SK-N-DZ (cell line): ENCODE data around the gene HSPA1L. TPM values are rescaled to one million over a fixed set of nuclear protein-coding genes. Genes with fewer than 3 reads are reported as not detected.
"Not testable (repeated sequence)": the region's sequence is repeated elsewhere in the genome, so short reads cannot be mapped to it uniquely, and the experiment has no call there.

ENCODE experiments used
- DNase-seq: peaks from one replicate; pipeline ENCODE4 v3.0.0-alpha.2; 2015; ENCODE audit warnings: low spot score
- polyA plus RNA-seq, 2 experiments: library from polyadenylated mRNA; depleted of rRNA; stranded (reverse); fragments of >200 nt; gene quantifications; 2 replicates each; pipeline ENCODE4 v1.2.3, GENCODE V29; 2014

HSPA1L gene
- 0.24 and 0.27 TPM in 2 replicates for polyA plus RNA-seq (2014; cell fraction: cytosol; rRNA removed)
- 0.10 and 0.12 TPM in 2 replicates for polyA plus RNA-seq (2014; cell fraction: nucleus; rRNA removed)

- DNase-seq = no peak
Measured at GRCh38 chr6:31815025-31815838, at the start of gene HSPA1L, which contains the start of gene HSPA1A. Gene HSPA1L (minus strand): TSS chr6:31815283. CDS start chr6:31811972, 3,311 bp downstream. Gene HSPA1A (plus strand): TSS chr6:31815543. CDS start chr6:31815757, 214 bp downstream.

- DNase-seq = no peak
Measured at GRCh38 chr6:31864818-31865204, 49.7 kb upstream of the HSPA1L start.

GRCh38 chr6:31864123-31864562 is 49.1 kb upstream of the HSPA1L start:
- not testable (repeated sequence) for DNase-seq

GRCh38 chr6:31862344-31863235 is 47.5 kb upstream of the HSPA1L start, which contains the start of gene NEU1:
Gene NEU1 (minus strand): TSS chr6:31862821. CDS start chr6:31862776, 45 bp downstream.
- peak; percentile 100 for DNase-seq

- DNase-seq = no peak
Measured at GRCh38 chr6:31861919-31862343, 46.8 kb upstream of the HSPA1L start.

- DNase-seq = no peak
Measured at GRCh38 chr6:31861150-31861549, 46.1 kb upstream of the HSPA1L start.

GRCh38 chr6:31860349-31860748 is 45.3 kb upstream of the HSPA1L start:
- DNase-seq = no peak

GRCh38 chr6:31859923-31860322 is 44.8 kb upstream of the HSPA1L start:
- no peak for DNase-seq

GRCh38 chr6:31858707-31859106 is 43.6 kb upstream of the HSPA1L start:
- DNase-seq = no peak

- not testable (repeated sequence) for DNase-seq
Measured at GRCh38 chr6:31857774-31858173, 42.7 kb upstream of the HSPA1L start.

GRCh38 chr6:31851980-31852718 is 37.1 kb upstream of the HSPA1L start:
- DNase-seq = not testable (repeated sequence)

- no peak for DNase-seq
Measured at GRCh38 chr6:31851485-31851832, 36.4 kb upstream of the HSPA1L start.

GRCh38 chr6:31850765-31851484 is 35.8 kb upstream of the HSPA1L start:
- no peak for DNase-seq

- no peak for DNase-seq
Measured at GRCh38 chr6:31847276-31847978, 32.3 kb upstream of the HSPA1L start.

- no peak for DNase-seq
Measured at GRCh38 chr6:31844507-31844906, 29.4 kb upstream of the HSPA1L start.

GRCh38 chr6:31842053-31842452 is 27.0 kb upstream of the HSPA1L start:
- no peak for DNase-seq

GRCh38 chr6:31839779-31840126 is 24.7 kb upstream of the HSPA1L start:
- not testable (repeated sequence) for DNase-seq

- no peak for DNase-seq
Measured at GRCh38 chr6:31838968-31839367, 23.9 kb upstream of the HSPA1L start.

- DNase-seq = not testable (repeated sequence)
Measured at GRCh38 chr6:31838114-31838553, 23.1 kb upstream of the HSPA1L start.
